VCaP (cell line): ENCODE measurements around the gene DCBLD2.

ENCODE experiments used
- H3K27ac ChIP-seq: fragments of 450-650 bp; 2 replicates; pipeline ENCODE4 v1.5.1; 2017
- CTCF ChIP-seq: fragments of 450-650 bp; conservative IDR thresholded peaks from 2 replicates; pipeline ENCODE4 v1.5.1; 2017; ENCODE audit warnings: mild to moderate bottlenecking, moderate library complexity

Gene DCBLD2

GRCh38 chr3:98770261-98771039 is 131.0 kb downstream of the DCBLD2 start:
- no peak overlapping the region for H3K27ac ChIP-seq
- no peak for TF ChIP-seq CTCF

- no peak overlapping the region for H3K27ac ChIP-seq
- TF ChIP-seq CTCF: no peak
Observed at GRCh38 chr3:98769448-98769847, 132.0 kb downstream of the DCBLD2 start.

- TF ChIP-seq CTCF: no peak
- H3K27ac ChIP-seq: no peak overlapping the region
Observed at GRCh38 chr3:98768961-98769360, 132.5 kb downstream of the DCBLD2 start.

GRCh38 chr3:98766924-98767323 is 134.6 kb downstream of the DCBLD2 start:
- no peak for TF ChIP-seq CTCF
- H3K27ac ChIP-seq: no peak overlapping the region

- no peak for TF ChIP-seq CTCF
Observed at GRCh38 chr3:98765721-98766120, 135.8 kb downstream of the DCBLD2 start.

GRCh38 chr3:98764472-98764884 is 137.0 kb downstream of the DCBLD2 start:
- H3K27ac ChIP-seq: no peak overlapping the region
- TF ChIP-seq CTCF: no peak

More at GRCh38 chr3:98765721-98766120, 135.8 kb downstream of the DCBLD2 start:
- no peak overlapping the region for H3K27ac ChIP-seq

GRCh38 chr3:98763819-98764418 is 137.6 kb downstream of the DCBLD2 start:
- TF ChIP-seq CTCF: no peak
- H3K27ac ChIP-seq: no peak overlapping the region
